ENCODE data around the gene DLG3.

The DLG3 gene

DNA sequence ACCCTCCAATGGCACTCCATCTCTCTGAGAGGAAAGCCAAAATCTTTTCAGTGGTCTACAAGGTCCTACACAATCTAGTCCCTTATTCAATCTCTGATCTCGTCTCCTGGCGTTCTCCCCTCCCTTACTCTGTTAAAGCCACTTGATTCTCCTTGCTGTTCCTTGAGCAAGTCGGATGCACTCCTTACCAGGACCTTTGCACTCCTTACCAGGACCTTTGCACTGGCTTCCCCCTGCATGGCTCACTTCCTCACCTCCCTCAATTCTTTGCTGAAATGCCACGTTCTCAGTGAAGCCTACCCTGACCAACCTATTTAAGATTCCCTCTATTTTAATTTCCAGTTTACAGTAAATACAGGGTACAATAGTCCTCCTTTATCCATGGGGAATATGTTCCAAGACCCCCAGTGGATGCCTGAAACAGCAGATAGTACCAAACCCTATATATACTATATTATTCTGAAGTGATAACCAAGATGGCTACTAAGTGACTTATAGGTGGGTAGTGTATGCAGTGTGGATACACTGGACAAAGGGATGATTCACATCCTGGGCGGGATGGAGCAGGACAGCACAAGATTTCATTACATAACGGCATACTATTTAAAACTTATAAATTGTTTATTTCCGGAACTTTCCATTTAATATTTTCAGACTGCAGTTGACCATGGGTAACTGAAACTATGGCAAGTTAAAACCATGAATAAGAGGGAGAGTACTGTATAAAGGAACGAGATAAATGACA, 6.5 kb upstream of the DLG3 start:
- DNase-seq, result no peak

DNA sequence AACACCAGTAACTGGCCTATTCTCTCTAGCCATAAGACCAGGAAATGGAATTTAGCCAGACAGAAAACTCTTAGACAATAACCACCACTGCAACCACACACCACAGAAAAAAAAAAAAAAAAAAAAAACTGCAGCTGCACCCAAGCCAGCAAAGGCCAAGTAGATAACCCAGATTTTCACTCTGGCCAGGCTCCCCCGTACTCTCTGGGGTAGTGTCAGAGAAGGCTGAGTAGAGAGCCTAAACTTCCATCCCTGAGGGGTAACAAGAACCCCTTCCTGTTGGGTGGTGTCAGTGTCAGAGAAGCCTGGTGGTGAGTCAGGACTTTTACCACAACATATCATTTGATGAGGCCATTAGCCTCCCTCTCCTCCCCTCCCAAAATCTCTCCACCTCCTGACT, 5.6 kb upstream of the DLG3 start:
- no peak for DNase-seq

DNA sequence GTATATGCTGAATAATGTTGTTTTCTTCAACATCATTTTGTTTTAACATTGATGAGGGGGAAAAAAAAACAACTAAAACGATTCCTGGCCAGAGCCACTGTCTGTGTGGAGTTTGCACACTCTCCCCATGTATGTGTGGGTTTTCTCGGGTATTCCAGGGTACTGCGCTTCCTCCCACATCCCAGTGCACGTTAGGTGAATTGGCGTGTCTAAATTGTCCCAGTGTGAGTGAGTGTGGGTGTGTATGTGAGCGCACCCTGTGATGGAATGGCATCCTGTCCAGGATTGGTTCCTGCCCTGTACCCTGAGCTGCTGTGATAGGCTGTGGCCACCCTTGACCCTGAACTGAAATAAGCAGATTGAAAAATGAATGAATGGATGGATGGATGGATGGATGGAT, 2.4 kb upstream of the DLG3 start:
- no peak for DNase-seq

DNA sequence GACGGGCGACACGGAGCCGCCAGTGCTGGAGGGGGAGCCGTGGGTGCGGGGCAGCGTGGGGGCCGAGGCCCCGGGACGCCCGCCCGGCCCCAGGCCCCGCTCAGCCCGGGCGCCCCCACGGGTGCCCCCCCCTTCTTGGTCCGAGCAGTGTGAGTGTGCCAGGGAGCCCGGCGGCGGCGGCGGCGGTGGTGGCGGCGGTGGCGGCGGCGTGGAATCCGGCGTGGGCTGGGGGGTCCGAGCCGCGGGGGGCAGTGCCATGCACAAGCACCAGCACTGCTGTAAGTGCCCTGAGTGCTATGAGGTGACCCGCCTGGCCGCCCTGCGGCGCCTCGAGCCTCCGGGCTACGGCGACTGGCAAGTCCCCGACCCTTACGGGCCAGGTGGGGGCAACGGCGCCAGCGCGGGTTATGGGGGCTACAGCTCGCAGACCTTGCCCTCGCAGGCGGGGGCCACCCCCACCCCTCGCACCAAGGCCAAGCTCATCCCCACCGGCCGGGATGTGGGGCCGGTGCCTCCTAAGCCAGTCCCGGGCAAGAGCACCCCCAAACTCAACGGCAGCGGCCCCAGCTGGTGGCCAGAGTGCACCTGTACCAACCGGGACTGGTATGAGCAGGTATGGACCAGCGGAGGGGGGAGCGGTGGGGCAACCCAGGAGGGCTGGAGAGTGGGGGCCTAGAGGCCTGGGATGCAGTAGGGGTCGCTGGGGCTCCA, 466 bp downstream of the DLG3 start:
- DNase-seq, result no peak

DNA sequence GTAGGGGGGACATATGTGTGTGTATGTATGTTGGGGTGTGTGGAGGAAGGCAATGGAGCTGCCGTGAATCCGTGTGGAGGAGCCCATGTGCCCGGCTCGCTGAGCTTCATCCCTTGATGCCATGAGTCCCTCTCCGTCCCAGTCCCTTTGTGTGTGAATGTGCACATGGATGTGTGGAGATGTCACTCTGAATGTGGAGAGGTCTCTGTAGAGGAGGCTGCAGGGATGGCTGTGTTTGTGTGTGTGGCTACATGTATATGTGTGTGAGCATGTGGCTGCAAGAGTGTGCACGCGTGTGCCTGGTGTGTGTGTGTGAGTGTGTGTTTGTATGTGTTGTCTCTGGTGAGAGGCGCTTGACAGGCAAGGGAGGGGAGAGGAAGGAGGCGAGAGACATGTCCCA, 1.3 kb downstream of the DLG3 start:
- DNase-seq, result no peak

DNA sequence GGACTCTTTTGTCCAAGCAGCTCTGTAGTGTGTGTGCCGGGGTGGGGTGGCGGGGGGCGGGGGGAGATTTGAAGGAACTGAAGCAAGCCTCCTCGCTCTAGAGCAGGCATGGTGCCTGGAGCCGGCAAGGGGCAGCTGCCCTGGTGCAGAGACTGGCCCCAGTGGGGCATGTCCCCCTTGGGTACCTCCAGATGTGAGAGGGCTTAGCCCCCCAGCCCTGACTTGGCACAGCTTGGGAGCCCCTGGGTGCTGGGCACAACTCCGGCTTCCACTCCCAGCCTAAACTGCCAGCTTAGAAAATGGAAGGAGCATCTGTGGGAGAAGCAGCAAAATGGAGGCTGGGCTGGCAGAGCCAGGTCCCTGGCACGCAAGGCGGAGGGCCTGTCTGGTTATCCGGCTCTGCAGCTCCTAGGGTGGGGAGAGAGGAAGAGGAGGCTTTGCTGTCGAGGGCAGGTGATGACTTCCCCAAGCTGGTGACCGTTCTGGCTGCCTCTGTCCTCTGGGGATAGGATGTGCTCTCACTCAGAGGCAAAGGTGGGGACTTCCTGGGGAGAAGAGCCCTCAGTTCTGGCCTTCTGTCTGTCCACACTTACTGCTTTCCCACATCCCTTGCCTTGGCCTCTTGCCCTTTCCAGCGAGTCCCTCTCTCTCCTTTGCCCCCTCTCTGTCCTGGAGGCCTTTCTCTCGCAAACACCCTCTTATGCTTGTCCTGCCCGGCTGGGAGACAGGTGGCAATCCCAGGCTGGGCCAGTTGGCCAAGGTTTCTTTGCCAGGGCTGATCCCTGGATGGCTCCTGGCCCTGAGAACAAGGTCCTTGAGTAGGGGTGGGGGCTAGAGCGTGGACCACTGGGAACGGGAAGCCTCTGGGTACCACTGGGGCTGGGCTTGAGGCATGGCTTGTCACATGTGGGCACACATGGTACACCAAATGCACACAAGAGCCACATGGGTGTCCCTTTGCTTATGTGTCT, 2.0 kb downstream of the DLG3 start:
- DNase-seq, result no peak

DNA sequence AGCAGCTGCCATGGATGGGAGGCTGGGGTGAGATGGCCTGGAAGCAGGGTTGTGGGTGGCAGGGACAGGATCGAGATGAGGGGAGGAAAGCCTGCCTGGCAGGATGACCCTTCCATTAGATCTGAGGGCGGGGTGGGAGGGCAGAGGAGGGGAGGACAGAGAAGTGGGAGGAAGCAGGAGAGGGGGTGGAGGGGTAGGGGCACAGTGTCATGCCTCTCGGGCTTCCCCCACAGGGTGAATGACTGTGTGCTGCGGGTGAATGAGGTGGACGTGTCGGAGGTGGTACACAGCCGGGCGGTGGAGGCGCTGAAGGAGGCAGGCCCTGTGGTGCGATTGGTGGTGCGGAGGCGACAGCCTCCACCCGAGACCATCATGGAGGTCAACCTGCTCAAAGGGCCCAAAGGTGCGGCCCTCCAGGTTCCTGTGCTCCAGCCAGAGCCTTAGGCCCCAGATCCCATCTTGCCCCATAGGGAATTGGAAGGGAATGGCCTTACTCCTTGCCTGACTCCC, 4.9 kb downstream of the DLG3 start:
- DNase-seq, result no peak

DNA sequence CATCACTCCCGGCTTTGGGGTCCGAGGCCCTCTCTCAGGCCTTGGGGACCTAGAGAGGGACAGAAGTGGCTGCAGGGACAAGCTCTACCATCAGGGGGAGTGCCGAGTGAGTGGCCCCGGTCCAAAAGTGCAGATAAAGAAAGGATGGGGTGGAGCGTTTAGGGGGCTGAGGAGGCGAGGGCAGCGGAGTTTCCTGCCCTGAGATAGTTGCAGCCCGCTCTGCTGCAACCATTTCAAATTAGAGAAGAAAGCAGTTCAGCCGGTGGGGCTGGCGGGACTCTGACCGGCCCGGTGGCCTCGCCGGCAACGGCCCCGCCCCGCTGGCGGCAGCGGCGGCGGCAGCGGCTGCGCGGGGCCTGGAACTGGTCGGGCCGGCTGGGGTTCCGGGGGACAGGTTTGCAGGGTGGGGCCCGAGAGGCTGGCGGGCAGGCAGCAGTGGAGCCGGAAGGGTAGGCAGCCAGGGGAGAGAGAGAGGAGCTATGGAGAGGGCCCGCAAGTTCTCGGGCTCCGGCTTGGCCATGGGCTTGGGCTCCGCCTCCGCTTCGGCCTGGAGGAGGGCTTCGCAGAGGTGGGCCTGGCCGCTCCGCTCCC, 7.6 kb downstream of the DLG3 start:
- peak; percentile 27 to 56 (median 40) for DNase-seq

DNA sequence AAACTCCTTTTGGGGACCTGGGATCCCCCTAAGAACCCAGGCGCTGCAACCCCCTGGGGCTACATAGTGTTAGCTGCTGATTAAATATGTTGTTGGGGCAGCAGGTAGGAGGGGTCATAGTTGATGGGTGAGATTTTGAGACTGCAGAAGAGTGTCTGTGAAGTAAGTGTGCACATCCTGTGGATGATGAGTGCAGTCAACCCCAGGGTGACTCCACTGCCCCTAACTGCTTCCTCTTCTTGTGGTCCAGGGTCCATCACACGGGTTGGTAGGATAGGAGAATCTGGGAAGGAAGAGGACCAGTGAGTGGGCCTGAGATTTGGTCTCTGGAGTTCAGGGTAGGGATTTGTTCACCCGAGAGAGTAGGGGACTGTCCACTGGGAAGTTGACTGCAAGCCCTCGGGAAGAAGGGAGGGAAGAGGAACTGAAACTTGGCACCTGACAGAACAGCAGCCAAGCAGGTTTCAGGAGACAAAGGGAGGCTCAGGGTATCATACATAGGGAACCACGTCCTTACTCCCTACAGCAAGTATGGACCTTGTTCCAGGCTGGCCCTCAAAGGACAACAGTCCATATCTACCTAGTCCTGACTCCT, 8.5 kb downstream of the DLG3 start:
- DNase-seq, result no peak

DNA sequence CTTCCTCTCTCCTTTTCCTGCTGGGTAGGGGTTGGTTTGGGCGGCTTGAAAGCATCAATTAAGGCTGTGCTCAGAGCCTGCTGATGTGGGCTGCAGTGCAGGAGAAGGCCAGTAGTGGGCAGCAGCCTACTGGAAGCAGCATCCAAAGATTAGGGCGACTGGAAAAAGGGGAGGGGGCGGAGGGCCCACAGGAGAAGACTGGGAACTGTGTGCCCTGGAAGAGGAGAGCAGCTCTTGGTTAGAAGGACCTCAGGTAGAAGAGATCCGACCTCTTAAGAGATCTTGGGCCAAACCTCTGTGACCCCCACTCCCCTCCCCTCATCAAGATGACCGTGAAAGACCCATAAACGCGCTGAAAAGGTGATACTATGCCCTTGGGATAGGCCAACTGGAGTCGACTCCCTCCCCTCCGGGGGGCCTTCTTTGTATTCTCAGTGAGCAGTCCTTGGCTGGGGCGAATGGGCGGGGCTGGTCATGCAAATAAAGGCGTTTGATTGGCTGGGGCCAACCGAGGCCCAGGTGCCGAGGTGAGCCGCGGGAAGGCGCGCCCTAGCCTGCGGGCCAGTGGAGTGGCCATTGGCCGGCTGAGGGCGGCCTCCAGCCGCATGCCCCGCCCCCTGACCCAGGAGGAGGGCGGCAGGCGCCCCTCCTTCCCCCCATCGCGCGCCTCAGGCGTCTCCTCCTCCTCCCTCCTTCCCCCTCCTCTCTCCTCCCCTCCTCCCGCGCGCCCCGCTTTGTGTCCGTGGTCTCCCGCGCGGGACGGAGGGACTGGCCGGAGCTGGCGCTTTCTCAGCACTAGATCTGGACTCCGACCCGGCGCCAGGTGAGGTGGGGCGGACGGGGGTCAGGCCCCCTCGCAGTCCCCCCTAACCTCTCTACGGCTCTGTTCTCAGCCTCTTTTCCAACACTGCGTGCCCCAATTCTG, 10.1 kb downstream of the DLG3 start:
- DNase-seq, result peak; percentile 22 to 65 (median 41)

DNA sequence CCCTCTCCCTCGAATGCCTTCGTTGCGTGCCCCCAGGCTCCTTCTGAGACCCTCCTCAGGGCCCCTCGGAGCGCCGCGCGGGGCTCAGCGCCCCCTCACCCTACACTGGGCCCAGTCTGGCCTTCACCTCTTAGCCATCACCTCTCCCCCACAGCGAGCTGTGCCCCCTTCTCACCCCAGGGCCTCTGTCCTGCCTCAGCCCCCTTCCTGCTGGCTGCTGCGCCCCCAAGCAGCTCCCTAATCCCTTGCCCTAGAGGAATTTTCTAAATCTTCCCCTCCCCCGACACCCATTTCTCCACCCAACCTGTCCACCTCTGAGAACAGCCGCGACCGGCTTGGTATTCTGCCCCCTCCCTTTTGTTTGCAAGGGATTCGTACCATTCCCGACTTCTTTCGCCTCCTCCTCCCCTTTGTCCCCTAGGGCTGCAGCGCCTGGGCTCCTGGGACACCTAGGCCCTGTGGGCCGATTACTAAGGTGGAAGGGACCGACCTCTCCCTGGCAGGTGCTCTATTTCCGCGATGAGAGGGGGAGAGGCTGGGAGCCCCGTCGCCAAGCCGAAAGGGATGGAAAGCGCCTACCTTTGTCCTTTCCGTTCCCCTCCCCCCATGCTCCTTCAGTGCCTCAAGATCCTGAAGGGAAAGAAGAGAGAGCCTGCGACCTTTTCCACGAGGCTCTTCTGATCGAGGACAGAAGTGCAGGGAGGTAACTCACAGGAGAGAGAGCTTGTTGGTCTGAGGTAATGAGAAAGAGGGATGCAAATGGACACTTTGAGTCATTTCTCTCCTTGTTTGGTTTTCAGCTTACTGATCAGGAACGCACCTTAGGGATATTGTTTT, 10.9 kb downstream of the DLG3 start:
- DNase-seq, result no peak

DNA sequence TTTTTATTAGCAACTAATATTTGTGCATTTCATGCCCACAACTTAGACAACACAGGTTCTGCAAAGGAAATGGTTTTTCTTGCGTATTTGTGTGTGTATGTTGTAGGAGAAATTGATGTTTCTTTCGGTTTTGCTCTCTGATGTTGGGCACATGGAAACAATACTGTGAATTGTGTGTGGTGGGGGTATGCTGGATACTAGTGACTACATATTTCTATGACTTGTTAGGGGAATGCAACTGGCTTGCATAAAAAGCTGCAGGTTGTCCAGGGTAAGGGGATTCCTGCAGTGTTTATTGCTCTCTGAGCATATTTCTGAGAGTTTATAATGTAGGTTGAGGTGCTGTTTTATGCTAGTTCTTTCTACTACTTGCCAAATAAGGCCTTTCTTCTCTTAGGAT, 11.6 kb downstream of the DLG3 start:
- no peak for DNase-seq

DNA sequence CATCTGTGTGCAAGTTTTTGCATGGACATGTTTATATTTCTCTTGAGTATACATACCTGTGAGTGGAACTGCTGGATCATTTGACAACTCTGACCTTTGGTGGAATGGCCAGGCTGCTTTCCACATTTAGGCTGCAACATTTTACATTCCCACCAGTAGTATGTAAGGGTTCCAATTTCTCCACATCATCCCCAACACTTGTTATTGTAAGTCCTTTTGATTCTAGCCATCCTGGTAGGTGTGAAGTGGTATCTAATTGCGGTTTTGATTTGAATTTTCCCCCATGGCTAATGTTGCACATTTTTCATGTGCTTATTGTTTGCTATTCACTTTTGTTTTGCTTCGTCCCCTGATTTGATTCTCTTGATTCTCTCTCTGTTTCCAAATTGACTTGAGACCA, 16.4 kb downstream of the DLG3 start:
- no peak for DNase-seq

DNA sequence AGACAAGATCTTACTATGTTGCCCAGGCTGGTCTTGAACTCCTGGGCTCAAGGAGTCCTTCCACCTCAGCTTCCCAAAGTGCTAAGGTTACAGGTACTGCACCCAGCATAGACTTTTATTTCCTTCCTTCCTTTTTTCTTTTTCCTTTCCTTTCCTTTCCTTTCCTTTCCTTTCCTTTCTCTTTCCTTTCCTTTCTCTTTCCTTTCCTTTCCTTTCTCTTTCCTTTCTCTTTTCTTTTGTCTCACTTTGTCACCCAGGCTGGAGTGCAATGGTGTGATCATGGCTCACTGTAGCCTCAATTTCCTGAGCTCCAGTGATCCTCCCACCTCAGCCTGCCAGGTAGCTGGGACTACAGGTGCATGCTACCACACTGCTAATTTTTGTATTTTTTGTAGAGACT, 19.4 kb downstream of the DLG3 start:
- no peak for DNase-seq

DNA sequence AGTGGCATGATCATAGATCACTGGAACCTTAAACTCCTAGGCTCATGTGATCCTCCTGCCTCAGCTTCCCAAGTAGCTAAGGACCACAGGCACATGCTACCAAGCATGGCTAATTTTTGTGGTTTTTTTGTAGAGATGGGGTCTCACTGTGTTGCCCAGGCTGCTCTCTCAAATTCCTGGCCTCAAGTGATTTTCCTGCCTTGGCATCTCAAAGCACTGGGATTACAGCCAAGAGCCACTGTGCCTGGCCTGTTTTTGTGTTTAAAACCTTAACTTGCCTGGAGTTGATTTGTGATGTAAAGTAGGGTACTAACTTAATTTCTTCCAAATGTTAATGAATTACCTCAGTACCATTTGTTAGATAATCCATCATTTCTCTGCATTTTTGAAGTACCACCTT, 22.3 kb downstream of the DLG3 start:
- no peak for DNase-seq

DNA sequence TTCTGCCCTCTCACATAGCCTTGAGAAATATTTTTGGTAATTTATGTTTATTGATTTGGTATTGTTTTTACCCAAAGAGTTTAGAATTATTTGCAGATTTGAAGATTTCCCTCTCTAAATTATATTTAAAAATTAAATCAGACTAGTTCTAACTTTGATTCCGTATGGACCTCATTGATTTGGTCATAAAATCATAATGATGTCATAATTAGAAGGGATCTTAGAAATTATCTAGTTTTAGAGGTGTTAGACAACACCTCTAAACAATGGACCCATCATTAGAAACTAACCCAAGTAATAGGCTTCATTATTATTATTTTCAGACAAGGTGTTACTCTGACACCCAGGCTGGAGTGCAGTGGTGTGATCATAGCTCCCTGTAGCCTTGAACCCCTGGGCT, 24.1 kb downstream of the DLG3 start:
- no peak for DNase-seq

DNA sequence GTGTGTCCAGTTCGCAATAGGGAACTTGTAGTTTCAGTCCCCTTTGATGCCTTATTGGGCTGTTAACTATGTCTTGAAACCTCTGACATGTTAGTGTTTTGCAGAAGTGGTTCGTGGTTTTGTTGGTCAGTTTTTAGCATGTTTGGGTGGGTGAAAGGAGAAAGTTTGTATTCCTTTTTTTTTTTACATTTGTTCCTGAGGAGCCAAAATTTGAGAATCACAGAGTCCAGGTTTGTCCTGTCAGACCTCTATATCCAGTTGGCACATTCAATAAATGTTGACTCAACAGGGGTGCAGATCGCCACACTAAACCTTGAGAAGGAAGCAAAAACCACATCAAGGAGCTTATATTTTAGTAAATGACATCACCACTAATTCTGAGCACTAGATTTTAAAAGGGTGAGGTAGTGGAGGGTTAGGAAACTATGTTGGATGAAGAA, 26.2 kb downstream of the DLG3 start:
- DNase-seq, result peak; percentile 27 to 67 (median 45)

DNA sequence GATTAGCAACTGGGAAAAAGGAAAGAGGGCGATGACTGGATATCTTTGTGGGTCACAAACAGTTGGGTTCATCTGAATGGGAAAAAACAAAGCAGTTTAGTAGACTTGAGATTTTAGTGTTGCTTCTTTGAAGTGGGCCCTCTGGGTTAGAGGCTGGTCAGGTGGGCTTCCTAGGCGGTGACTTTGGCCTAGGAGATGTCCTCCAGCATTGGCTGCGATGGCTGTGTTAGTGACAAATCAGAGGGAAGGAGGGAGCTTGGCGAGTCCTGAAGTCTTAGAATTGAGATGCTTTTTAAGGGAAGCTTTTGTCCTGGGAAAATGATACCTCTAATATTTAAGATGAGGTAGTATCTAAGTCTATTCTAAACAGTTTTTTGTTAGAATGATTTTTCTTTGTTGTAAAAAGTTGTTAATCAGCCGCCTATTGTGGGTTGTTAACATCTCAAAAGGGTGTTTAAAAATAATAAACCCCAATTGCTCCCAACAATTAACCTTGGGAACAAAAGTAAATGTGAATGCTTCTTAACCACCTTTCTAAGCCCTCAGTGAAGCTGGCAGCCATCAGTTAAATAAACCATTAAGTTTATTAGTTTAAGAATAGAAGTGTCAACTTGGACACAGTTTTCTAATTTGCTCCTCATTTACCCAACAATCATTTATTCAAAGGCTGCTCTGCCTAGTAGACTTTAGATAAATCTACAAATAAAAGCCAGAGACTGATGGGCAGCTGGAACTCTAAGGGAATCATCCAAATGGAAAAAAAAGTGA, 31.7 kb downstream of the DLG3 start:
- DNase-seq, result no peak

All from suppressor macrophage (primary cell).